Superior temporal gyrus (tissue), 1 donor: ENCODE measurements around the gene NPC1L1.
A peak's percentile ranks its signal among the peaks of the same experiment; 100 is the strongest.
"Not testable (repeated sequence)": the region's sequence is repeated elsewhere in the genome, so short reads cannot be mapped to it uniquely, and the experiment has no call there.

ENCODE experiments used
- DNase-seq: peaks from one replicate; pipeline ENCODE4 v3.0.0-alpha.2; 2016; ENCODE audit errors: extremely low spot score

The NPC1L1 gene

DNA sequence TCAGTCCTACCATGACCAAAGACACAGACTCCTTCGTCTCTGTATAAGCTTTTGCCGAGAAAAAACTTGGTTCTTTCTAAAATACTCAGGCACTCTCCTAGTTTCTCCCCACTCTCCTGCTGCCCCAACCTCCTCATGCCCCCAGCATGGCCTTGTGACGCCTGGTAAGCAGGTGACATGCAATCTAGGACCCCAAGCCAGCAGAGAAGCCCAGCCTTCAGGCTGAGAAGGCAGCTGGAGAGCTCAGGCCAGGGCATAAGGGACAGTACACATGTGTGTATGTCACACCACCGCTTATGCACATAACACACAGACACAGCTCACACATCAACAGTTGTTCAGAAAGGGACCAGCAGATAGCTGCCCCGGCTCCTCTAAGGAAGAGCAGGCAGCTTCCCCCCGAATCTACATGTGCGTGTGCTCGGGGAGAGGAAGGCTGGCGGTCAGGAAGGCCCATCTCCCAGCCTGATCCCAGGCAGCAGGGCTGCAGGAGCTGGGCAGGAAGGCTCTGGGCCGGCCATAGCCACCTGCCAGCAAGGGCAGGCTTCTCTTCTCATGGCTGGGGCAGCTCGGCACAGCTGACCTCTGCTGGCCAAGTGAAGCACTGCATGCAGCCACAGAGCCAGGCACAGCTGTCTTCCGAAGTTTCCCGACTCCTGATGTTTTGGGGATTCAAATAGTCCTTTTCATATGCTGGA, 24.1 kb upstream of the NPC1L1 start:
- DNase-seq, result peak; percentile 79

DNA sequence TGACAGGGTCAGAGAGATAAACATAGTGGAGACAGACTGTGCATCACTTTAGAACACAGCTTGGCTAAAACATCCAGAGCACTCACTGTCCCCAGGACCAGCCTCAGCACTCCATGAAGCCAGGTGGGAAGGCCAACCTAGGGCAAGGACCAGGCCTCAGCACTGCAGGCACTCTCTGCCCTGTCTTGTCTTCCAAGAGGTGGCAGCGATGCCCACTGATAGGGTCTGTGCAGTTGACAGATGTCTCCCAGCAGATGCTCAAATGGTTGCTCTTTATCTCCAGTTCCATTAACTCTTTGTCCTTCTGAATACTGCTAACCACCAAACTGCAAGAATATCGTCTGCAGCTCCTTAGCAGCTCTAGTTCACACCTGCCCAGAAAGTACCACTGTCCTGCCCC, 23.5 kb upstream of the NPC1L1 start:
- DNase-seq, result no peak

DNA sequence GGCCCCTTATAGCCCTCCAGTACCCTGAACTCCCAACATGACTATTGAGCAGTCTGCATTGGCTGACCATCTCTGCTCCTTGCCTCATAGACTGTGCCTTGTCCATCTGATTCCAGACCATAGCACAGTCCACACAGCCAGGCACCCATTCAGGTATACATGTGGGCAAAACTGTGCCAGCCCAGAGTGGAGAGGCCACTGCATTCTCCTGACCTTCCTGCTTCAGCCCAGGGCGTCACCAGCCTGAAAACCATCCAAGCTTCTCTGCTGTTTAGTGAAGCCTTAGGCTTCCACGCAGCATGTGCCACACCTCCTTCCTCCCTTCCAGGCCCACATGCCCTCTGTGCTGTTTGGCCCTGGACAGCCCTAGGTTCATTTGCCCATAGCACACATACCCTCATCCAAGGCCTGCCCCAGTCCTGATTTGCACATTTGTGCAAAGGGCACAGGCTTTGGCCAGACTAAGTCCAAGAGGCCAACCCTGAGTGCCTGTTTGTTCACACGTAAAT, 22.1 kb upstream of the NPC1L1 start:
- no peak for DNase-seq

DNA sequence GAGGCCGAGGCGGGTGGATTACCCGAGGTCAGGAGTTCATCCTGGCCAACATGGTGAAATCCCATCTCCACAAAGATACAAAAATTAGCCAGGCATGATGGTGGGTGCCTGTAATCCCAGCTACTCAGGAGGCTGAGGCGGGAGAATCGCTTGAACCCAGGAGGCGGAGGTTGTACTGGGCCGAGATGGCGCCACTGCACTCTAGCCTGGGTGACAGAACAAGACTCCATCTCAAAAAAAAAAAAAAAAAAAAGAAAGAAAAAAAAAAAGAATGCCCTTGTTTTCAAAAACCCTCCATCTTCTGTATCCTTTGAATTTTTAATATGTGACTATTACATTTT, 21.5 kb upstream of the NPC1L1 start:
- DNase-seq, result not testable (repeated sequence)

DNA sequence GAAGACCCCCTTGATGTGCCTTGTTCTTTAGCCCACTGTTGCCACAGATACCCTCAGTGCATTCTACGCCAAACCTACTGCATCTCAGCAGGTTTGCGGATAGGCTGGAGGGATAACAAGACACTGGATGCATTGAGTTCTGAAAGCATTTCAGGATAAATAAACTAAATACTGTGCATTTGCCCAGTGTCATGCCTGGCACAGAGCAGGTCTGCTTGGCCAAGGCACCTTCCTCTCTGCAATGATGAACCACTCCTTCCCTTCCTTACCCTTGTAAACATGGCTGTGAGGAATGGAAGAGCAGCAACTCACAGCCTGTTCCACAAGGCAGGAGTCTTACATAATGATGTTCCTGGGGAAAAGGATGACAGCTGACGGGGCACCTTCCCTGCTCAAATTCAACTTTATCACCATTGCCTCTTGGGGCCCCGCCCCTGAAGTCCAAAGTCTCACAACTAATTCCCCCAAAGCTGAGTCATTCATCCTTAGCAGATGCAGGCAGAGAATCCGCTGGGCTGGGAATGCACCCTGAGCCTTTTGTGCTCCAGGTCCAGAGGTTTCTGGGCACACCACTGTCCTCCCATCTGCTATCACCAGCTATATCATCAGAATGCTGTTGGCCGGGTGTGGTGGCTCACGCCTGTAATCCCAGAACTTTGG, 21.0 kb upstream of the NPC1L1 start:
- DNase-seq, result no peak

DNA sequence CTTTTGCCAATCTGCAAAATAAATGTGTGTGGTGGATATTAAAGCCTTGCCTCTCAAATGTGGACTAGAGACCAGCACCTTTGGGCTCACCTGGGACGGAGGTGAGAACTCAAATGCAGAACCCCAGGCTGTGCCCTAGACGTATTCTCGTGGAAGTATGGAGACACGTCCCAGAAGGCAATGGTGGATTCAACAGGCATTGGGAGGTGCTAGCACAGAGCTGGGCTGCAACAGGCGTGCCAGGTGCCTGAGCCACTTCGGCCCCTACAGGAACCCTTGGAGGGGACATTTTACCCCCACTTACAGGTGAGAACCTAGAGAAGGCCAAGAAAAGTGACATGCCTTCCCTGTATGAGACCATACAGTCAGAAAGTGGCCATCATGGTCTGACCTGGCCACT, 20.4 kb upstream of the NPC1L1 start:
- DNase-seq, result no peak

DNA sequence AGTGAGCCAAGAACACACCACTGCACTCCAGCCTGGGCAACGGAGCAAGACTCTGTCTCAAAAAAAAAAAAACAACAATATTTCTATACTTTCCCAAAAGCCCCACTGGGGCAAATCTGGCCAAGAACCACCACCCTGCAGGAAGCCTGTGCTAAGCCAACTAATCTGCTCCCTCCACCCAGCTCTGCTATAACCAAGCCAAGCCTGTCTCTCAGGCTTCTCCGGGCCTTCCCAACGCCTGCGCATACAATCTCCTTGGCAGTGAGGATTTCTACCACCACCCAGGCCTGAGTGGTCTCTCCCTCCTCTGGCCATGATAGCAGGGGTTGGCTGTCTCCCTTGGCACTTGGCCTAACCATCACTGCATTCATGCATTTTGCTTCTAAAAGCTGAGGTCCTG, 18.4 kb upstream of the NPC1L1 start:
- no peak for DNase-seq

DNA sequence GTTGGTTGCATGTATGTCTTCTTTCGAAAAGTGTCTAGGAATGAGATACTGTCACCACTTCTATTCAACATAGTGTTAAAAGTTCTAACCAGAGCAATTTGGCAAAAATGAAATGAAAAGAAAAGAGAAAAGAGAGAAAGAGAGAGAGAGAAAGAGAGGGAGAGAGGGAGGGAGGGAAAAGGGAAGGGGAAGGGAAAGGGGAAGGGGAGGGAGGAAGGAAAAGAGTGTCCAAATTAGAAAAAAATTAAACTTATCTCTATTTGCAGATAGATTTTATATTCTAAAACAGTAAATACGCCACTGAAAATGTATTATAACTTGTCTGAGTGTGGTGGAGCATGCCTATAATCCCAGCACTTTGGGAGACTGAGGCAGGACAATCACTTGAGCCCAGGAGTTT, 16.4 kb upstream of the NPC1L1 start:
- no peak for DNase-seq

DNA sequence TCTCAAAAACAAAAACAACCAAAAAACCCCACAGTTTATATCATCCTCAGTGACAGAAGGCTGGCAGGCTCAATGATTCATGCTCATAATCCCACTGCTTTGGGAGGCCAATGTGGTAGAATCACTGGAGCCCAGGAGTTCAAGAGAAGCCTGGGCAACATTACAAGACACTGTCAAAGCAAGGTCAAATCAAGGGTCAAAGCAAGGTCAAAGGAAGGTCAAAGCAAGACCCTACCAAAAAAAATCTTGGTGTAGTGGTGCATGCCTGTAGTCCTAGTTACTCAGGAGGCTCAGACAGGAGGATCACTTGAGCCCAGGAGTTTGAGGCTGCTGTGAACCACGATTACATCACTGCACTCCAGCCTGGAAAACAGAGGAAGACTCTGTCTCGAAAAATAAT, 14.2 kb upstream of the NPC1L1 start:
- no peak for DNase-seq

DNA sequence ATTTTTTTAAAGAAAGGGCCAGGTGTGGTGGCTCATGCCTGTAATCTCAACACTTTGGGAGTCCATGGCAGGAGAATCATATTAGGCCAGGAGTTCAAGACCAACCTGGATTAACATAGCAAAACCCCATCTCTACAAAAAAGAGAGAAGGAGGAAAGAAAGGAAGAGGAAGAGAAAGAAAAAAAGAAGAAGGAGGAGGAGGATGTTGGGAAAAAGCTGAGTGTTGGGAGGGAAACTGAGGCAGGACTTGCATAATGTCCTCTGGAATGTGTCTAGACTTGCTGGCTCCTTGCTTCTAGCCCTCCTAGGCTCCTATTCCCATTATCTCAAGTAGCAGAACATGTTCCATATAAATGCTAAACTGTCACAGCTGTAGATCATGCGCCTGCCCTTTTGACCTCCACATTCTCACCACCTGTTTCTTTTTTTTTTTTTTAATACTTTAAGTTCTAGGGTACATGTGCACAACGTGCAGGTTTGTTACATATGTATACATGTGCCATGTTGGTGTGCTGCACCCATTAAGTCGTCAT, 11.4 kb upstream of the NPC1L1 start:
- DNase-seq, result not testable (repeated sequence)

DNA sequence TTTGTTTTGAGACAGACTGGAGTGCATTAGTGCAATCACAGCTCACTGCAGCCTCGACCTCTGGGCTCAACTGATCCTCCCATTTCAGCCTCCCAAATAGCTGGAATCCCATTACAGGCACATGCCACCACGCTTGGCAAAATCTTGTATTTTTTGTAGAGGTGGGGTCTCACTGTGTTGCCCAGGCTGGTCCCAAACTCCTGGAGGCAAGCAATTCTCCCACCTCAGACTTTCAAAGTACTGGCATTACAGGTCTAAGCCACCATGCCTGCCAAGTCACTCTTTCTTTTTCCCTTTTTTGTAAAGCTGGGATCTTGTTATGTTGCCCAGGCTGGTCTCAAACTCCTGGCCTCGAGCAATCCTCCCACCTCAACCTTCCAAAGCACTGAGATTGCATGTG, 8.3 kb upstream of the NPC1L1 start:
- no peak for DNase-seq

DNA sequence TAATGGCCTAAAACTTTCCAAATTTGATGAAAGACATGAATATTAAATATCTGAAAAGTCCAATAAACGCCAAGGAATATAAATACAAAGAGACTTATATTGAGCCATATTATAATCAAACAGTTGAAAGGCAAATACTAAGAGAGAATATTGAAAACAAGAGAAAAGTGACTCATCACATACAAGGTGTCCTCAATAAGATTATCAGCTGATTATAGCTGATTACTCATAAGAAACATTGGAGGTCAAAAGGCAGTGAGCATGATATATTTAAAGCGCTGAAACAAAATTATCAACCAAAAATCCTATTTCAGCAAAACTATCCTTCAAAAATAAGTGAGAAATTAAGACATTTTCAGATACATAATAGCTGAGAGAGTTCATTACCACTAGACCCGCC, 7.8 kb upstream of the NPC1L1 start:
- DNase-seq, result no peak

DNA sequence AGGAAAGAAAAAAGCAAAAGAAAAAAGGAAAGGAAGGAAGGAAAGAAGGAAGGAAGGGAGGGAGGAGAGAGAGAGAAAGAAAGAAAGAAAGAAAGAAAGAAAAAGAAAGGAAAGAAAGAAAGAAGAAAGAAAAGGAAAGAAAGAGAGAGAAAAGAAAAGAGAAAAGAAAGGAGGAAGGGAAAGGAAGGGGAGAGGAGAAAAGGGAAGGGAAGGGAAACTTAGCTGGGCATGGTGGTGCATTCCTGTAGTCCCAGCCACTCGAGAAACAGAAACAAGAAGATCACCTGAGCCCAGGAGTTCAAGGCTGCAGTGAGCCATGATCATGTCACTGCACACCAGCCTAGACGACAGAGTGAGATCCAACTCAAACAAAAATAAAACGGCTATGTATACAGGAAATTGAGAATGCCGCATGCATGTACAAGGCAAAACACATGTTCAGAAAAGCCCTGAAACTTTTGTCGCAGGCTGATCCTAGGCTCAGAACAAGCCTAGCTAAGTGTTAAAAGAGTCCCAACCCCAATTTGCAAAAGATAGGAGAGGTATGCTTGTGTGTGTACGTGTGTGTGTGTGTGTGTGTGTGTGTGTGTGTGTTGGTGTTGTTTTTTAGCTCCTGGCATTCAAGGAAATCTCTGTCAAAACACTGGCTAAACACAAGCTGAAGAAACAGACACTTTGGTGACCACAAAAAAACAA, 6.6 kb upstream of the NPC1L1 start:
- no peak for DNase-seq

DNA sequence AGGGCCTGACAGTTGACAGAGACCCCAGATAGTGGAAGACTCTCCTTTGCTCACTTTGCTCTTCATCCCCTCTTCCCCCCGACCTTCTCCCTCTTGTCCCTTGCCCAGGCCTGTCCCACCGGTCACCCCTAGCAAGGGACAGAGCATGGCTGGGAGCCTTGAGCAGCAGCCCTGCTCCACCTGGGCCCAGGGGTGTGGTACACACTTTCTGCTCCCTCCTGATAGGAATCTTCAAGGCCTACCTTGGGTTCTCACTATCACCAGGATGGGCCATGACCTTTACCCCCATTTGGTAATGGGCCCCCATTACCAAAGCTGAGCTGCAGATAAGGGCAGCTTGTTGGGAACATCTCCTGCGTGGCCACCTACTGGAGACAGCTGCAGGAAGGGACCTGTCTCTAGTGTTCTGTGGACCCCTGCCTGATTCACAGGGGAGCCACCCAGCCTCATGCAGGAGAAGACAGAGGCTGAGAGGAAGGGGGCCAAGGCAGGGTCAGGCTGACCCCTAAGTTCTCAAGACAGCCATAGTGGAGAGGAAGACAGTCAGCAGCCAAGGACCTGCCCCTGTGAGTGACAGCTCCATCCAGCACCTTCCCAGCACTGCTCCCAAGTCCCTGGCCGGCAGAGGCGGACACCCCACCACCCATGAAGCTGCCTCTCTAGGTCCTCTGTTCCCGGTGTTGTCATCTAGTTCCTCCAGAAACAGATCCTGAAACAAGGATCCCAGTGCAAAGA, 913 bp upstream of the NPC1L1 start:
- DNase-seq, result no peak

DNA sequence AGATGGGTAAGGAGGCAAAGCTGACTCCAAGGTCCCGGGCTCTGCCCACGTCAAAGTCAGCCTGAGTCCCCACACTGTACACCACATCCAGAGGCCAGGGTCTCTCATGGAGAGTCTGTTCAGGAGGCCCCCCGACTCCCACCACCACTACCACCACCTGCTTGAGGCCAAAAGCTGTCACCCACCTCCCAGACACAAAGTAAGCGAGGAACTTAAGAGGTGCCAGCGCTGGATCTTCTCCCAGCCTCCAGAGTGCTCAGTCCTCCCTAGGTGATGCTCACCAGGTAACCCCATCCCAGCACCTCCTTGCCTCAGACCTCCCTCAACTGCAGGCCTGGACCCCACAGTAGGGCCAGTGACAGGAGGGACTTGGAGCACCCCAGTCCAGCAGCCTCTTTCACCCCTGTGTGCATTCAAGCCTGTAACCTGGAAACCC, 520 bp downstream of the NPC1L1 start:
- DNase-seq, result no peak

DNA sequence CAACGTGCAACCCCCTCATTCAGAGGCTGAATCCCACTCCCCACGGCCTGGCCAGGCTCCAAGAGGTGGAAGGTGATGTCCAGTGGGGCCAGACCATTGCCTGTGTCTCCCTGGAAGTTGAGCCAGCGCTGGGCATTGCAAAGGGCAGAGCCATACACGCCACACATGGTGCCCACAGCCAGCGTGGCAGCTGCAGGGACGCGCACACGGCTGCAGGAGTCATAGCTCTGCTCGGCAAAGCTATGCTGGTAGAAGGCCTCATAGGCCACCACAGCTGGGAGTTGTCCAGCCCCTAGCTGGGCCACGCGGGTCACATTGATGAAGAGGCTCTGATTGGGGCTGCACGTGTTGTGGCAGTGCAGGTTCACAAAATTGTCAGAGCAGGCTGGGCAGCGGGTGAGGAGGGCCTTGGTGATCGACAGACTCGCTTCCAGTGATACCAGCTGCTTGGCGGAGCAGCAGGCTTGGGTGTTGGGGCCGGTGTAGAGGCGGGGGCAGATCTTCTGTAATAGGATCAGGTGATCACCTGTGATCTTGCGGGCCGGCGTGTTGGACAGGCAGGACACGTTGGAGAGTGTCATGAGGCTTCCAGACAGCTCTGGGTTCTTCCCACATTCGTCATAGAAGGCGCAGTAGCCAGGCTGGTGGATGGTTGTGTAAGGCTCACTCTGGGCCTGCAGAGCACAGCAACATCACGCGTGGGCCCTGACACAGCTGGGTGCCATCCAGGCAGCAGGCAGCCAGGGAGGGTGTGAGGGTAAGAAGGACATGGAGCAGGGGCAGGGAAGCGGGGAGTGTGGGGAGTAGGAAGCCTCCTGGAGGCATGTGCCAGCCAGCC, 1.2 kb downstream of the NPC1L1 start:
- no peak for DNase-seq

DNA sequence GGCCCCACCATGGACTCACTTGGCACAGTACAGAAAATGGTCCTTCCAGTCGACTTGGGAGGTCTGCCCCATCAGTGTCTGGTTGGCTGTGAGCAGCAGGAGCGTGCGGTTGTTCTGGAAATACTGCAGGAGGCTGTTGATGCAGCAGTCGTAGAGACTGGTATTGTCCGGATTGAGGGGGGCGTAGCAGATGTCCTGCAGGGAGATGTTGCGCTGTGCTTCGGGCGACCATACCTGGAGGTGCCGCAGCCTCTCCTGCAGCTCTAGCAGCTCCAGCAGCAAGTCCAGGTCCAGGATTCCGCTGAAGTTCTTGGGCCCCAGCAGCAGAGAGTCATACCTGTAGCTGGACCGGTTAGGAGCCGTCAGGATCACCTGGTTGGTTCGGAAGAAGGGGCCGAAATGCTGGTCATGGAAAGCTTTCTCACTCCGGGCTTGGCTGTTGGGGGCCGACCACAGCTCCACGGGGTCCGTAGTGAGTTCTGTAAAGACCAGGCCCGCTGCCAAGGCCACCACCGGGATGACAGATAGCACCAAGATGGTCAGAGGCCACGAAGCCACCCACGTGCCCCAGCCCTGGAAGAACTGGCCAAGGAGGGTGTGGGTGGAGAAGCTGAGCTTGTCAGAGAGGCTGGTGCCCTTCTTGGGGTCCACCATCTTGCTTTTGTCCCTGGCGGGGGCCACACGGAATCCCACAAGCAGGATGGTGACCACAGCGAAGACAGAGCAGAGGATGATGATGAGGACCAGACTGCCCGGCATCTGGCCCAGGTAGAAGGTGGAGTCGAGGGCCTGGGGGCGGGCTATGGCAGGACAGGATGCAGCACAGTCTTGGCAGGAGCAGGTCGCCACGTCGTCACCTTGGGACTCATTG, 2.1 kb downstream of the NPC1L1 start:
- no peak for DNase-seq

DNA sequence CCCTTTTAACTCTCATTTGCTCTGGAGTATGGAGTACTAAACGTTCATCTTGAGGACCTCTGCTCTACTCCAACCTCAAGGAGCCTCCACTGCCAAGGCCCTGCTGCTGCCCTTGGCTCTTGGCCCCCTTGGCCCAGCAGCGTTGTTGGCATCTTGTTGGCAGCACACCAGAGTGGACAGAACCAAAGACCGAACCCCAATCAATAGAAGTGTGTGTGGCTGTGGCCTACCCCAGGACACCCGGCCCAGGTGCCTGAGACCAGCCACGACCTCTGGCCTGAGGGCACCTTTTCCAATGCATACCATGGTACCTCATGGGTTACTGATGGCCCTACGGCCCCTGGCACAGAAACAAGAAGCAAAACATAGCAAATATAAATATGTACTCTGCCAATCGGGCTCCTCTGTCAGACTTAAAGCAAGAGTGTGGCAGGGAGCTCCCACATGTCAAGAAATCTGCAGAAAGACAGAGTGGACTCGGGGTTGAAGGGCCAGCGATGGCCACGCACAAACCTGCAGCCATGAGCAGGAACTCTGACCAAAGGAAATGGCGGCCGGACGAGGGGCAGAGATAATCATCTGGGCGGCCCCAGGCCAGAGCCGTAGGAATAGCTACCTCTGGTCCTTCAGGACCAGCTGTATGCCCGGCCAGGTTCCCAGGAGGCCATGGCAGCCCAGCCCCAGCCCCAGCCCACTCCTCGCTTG, 2.9 kb downstream of the NPC1L1 start:
- DNase-seq, result no peak

DNA sequence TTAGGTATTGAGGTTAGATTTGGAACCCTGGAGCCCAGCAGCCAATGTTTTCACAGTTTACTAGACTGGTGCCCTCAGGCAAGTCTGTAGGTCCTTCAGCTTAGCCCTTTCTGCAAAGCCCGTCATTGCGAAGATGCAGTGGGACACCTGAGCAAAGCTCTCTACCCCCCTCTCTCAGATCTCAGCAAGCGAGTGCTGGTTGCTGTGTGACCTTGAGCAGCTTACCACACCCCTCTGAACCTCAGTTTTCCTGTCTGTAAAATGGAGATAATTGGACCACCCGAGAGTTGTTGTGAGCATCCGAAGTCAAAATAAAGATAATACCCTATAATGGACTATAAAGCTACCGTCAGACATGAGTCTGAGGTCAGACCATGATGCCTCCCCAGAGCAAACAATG, 3.7 kb downstream of the NPC1L1 start:
- DNase-seq, result no peak

DNA sequence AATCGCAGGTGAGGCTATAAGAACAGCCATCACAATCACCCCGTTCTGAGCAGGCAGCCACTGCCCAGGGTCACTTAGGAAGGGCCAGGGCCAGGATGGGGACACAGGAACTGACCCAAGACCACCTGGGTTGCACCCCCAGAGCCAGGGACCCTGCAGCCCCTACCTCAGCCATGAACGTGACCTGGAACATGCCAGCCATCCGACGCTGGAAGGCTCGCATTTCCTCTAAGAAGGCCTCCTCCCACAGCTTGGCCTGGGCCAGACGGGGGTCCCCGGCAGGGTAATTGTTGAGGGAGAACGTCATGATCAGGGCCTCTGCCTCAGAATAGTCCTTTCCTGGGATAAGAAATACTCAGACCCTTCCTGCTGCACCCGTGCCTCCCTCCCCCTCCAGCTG, 5.0 kb downstream of the NPC1L1 start:
- no peak for DNase-seq
